HG03432 (cell line): ENCODE results near the gene NAP1L5.

Experiments
- ATAC-seq: cut with Tn5 transposase; IDR thresholded peaks from one replicate; pipeline ENCODE4 v1.9.1; 2021; ENCODE audit warnings: mild to moderate bottlenecking, moderate library complexity; ENCODE audit not compliant: unreplicated experiment

The NAP1L5 gene

GRCh38 chr4:88722828-88723227 is 25.2 kb upstream of the NAP1L5 start:
- no peak for ATAC-seq

GRCh38 chr4:88722276-88722780 is 24.7 kb upstream of the NAP1L5 start:
- ATAC-seq, result no peak

GRCh38 chr4:88720451-88721428 is 23.1 kb upstream of the NAP1L5 start:
- no peak for ATAC-seq

GRCh38 chr4:88719381-88719780 is 21.8 kb upstream of the NAP1L5 start:
- no peak for ATAC-seq

- no peak for ATAC-seq
Observed at GRCh38 chr4:88718098-88718497, 20.5 kb upstream of the NAP1L5 start.

- no peak for ATAC-seq
Observed at GRCh38 chr4:88713782-88714181, 16.2 kb upstream of the NAP1L5 start.

GRCh38 chr4:88709989-88710388 is 12.4 kb upstream of the NAP1L5 start:
- no peak for ATAC-seq

- no peak for ATAC-seq
Observed at GRCh38 chr4:88706574-88706973, 8.9 kb upstream of the NAP1L5 start.

GRCh38 chr4:88705805-88706492 is 8.3 kb upstream of the NAP1L5 start:
- ATAC-seq, result no peak

GRCh38 chr4:88705223-88705622 is 7.6 kb upstream of the NAP1L5 start:
- ATAC-seq, result no peak

- ATAC-seq, result no peak
Observed at GRCh38 chr4:88702782-88703181, 5.2 kb upstream of the NAP1L5 start.

- no peak for ATAC-seq
Observed at GRCh38 chr4:88698519-88698918, 890 bp upstream of the NAP1L5 start.

- ATAC-seq, result peak; percentile 33
Observed at GRCh38 chr4:88697141-88697540, 488 bp downstream of the NAP1L5 start.

- no peak for ATAC-seq
Observed at GRCh38 chr4:88696630-88697029, 999 bp downstream of the NAP1L5 start.

GRCh38 chr4:88693792-88694191 is 3.8 kb downstream of the NAP1L5 start:
- no peak for ATAC-seq

- ATAC-seq, result no peak
Observed at GRCh38 chr4:88690355-88690754, 7.3 kb downstream of the NAP1L5 start.

- no peak for ATAC-seq
Observed at GRCh38 chr4:88681209-88681608, 16.4 kb downstream of the NAP1L5 start.

- ATAC-seq, result no peak
Observed at GRCh38 chr4:88675543-88675942, 22.1 kb downstream of the NAP1L5 start.

GRCh38 chr4:88674979-88675378 is 22.6 kb downstream of the NAP1L5 start:
- ATAC-seq, result no peak

- ATAC-seq, result no peak
Observed at GRCh38 chr4:88674565-88674964, 23.1 kb downstream of the NAP1L5 start.

GRCh38 chr4:88673886-88674285 is 23.7 kb downstream of the NAP1L5 start:
- no peak for ATAC-seq

GRCh38 chr4:88672987-88673386 is 24.6 kb downstream of the NAP1L5 start:
- peak; percentile 84 for ATAC-seq
